OCI-LY7 (cell line): Measurements from ENCODE around the gene VIPR1.

Source experiments
- EZH2phosphoT487 ChIP-seq: fragments of 200-600 bp; sonication (generic); IDR thresholded peaks from 2 replicates; pipeline ENCODE4 v1.6.1; 2018; ENCODE audit warnings: low read depth, borderline replicate concordance, mild to moderate bottlenecking, mixed run types, antibody characterized with exemption, low read length, moderate library complexity, mixed read lengths
- TF ChIP-seq, protein P1 (sequence below): fragments of 200-600 bp; sonication (generic); conservative IDR thresholded peaks from 2 replicates; pipeline ENCODE4 v1.5.1; 2014; ENCODE audit warnings: mild to moderate bottlenecking, antibody characterized with exemption, low read length, moderate library complexity, mixed read lengths

- TF ChIP-seq, protein P1, sequence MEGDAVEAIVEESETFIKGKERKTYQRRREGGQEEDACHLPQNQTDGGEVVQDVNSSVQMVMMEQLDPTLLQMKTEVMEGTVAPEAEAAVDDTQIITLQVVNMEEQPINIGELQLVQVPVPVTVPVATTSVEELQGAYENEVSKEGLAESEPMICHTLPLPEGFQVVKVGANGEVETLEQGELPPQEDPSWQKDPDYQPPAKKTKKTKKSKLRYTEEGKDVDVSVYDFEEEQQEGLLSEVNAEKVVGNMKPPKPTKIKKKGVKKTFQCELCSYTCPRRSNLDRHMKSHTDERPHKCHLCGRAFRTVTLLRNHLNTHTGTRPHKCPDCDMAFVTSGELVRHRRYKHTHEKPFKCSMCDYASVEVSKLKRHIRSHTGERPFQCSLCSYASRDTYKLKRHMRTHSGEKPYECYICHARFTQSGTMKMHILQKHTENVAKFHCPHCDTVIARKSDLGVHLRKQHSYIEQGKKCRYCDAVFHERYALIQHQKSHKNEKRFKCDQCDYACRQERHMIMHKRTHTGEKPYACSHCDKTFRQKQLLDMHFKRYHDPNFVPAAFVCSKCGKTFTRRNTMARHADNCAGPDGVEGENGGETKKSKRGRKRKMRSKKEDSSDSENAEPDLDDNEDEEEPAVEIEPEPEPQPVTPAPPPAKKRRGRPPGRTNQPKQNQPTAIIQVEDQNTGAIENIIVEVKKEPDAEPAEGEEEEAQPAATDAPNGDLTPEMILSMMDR, result no peak
- no peak for TF ChIP-seq EZH2phosphoT487
Observed at GRCh38 chr3:42495393-42495792, 7.0 kb upstream of the VIPR1 start.
